B cell (primary cell): Measurements from ENCODE around the gene CADPS. TPM values are rescaled to one million over a fixed set of nuclear protein-coding genes. Genes with fewer than 3 reads are reported as not detected.

Experiments
- ATAC-seq: fragments of 200-7000 bp; cut with Tn5 transposase; one replicate; pipeline ENCODE4 v1.10.0; 2021; ENCODE audit warnings: low read depth, mild to moderate bottlenecking, moderate number of reproducible peaks, moderate library complexity
- CTCF ChIA-PET: fragments of 350-600 bp; sonication (Branson Sonifier 250); formaldehyde crosslinking; loops from one replicate; lab custom pipeline; 2021; ENCODE audit warnings: antibody characterized with exemption, inconsistent platforms; lab: Charles Lee
- POLR2A ChIA-PET: fragments of 350-600 bp; sonication (Branson Sonifier 250); formaldehyde crosslinking; loops from one replicate; lab custom pipeline; 2021; ENCODE audit warnings: antibody characterized with exemption; lab: Charles Lee
- DNase-seq: peaks from one replicate; pipeline ENCODE4 v3.0.0; 2013
- H2AFZ ChIP-seq: 2 replicates; pipeline ENCODE4 v1.6.1; 2012; ENCODE audit warnings: mild to moderate bottlenecking, low read depth, low read length; ENCODE audit not compliant: insufficient read depth, poor library complexity, severe bottlenecking
- H3K27ac ChIP-seq, 2 donors: 1 replicate in 1 of 2; 2 replicates in 1 of 2; pipeline ENCODE4 v1.5.1; 2012 to 2013; ENCODE audit warnings: low read length in 2 of 2, mild to moderate bottlenecking in 2 of 2, moderate library complexity in 1 of 2
- H3K27me3 ChIP-seq, 4 experiments: fragments of 200-600 bp in 1 of 4; sonication (generic) in 1 of 4; replicated peaks in 1 of 4; 1 replicate in 2 of 4; 2 replicates in 2 of 4; pipeline versions ENCODE4 v1.6.1 to v1.7.0; 2013 to 2016; ENCODE audit warnings: low read length in 3 of 4, mild to moderate bottlenecking in 2 of 4, mixed read lengths in 1 of 4, moderate library complexity in 1 of 4; ENCODE audit not compliant: insufficient read depth in 4 of 4, control insufficient read depth in 3 of 4; ENCODE audit errors: control extremely low read depth in 1 of 4
- H3K36me3 ChIP-seq, 2 experiments: replicated peaks in 1 of 2; 1 replicate in 1 of 2; 2 replicates in 1 of 2; pipeline versions ENCODE4 v1.6.1 to v1.7.1; 2013; ENCODE audit warnings: low read length in 1 of 2; ENCODE audit not compliant: insufficient read depth in 2 of 2, control insufficient read depth in 1 of 2; ENCODE audit errors: control extremely low read depth in 1 of 2, extremely low read depth in 1 of 2
- H3K4me1 ChIP-seq, 2 donors: fragments of 200-600 bp in 1 of 2; sonication (generic) in 1 of 2; 1 replicate in 1 of 2; 2 replicates in 1 of 2; pipeline versions ENCODE4 v1.5.1 to v1.6.1; 2013 to 2017; ENCODE audit warnings: low read length in 2 of 2; ENCODE audit not compliant: control insufficient read depth in 2 of 2, insufficient read depth in 2 of 2
- H3K4me2 ChIP-seq: replicated peaks from 2 replicates; pipeline ENCODE3; 2012; ENCODE audit warnings: mild to moderate bottlenecking, low read depth, low read length; ENCODE audit not compliant: poor library complexity, severe bottlenecking
- H3K4me3 ChIP-seq, 5 experiments: fragments of 200-600 bp in 1 of 5; sonication (generic) in 1 of 5; 1 replicate in 3 of 5; 2 replicates in 2 of 5; pipeline versions ENCODE4 v1.5.1 to v1.7.0; 2011 to 2016; ENCODE audit warnings: low read length in 4 of 5, mild to moderate bottlenecking in 4 of 5, low read depth in 2 of 5, control low read depth in 1 of 5, moderate library complexity in 1 of 5; ENCODE audit not compliant: insufficient read depth in 1 of 5; ENCODE audit errors: control extremely low read depth in 1 of 5, extremely low read depth in 1 of 5
- H3K79me2 ChIP-seq: fragments of 200-600 bp; sonication (generic); one replicate; pipeline ENCODE4 v1.6.0; 2016; ENCODE audit warnings: low read length; ENCODE audit not compliant: control insufficient read depth, insufficient read depth
- H3K9ac ChIP-seq: fragments of 200-600 bp; sonication (generic); 2 replicates; pipeline ENCODE4 v1.6.1; 2017; ENCODE audit warnings: mild to moderate bottlenecking, low read length, moderate library complexity
- H3K9me3 ChIP-seq, 3 donors: one replicate each; pipeline versions ENCODE4 v1.6.1 to v1.7.1; 2013; ENCODE audit warnings: low read length in 2 of 3; ENCODE audit not compliant: control insufficient read depth in 2 of 3, insufficient read depth in 1 of 3; ENCODE audit errors: control extremely low read depth in 1 of 3
- H4K20me1 ChIP-seq: 2 replicates; pipeline ENCODE4 v1.6.0; 2012; ENCODE audit warnings: mild to moderate bottlenecking, low read length; ENCODE audit not compliant: insufficient read depth, control insufficient read depth, poor library complexity, severe bottlenecking
- H3K27ac Mint-ChIP-seq: one replicate; pipeline ENCODE4 v1.8.0; 2021; ENCODE audit warnings: mixed read lengths
- H3K27me3 Mint-ChIP-seq: one replicate; pipeline ENCODE4 v1.8.0; 2021; ENCODE audit warnings: mixed read lengths
- H3K4me1 Mint-ChIP-seq: one replicate; pipeline ENCODE4 v1.8.0; 2021; ENCODE audit warnings: mixed read lengths
- H3K4me3 Mint-ChIP-seq: one replicate; pipeline ENCODE4 v1.8.0; 2021; ENCODE audit warnings: mixed read lengths
- H3K9me3 Mint-ChIP-seq: one replicate; pipeline ENCODE4 v1.8.0; 2022; ENCODE audit warnings: mixed read lengths; ENCODE audit not compliant: insufficient read depth
- EZH2 ChIP-seq: IDR thresholded peaks from 2 replicates; pipeline ENCODE4 v1.6.1; 2012; ENCODE audit warnings: borderline replicate concordance, low read depth, mild to moderate bottlenecking, moderate library complexity, low read length; ENCODE audit not compliant: insufficient read depth, poor library complexity, severe bottlenecking
- WGBS: methylation state at CpG from one replicate; pipeline ENCODE4 v1.1.5; 2013; ENCODE audit warnings: missing lambda C conversion rate; ENCODE audit not compliant: insufficient coverage; 5-methylcytosine and 5-hydroxymethylcytosine counted together
- intact Hi-C: fragments of 100-400 bp; cut with micrococcal nuclease; formaldehyde crosslinking; loops from one replicate; pipeline ENCODE4 v1.10.0; 2022
- polyA plus RNA-seq: library from polyadenylated mRNA; depleted of rRNA; stranded (reverse); fragments of >200 nt; gene quantifications from 2 replicates; pipeline ENCODE4 v1.2.3, GENCODE V29; 2012
- total RNA-seq, 2 donors: library from RNA; stranded (reverse); fragments of 120-200 nt in 1 of 2; gene quantifications; 1 replicate in 1 of 2; 2 replicates in 1 of 2; pipeline versions ENCODE4 v1.2.3 to v1.2.4, GENCODE V29; 2013 to 2022
- TF ChIP-seq, protein P1 (sequence below): fragments of 200-600 bp; IDR thresholded peaks from one replicate; pipeline ENCODE4 v1.8.0; 2022; ENCODE audit warnings: antibody characterized with exemption, mild to moderate bottlenecking

The CADPS gene
- total and polyA plus RNA-seq, 2 donors (not counting 1 experiment from before 2014, with no cell fraction given) = 0.16 to 0.22 TPM

GRCh38 chr3:62688050-62688449 lies 187.2 kb downstream of the CADPS start:
- Histone ChIP-seq H3K27ac (no peak overlapping the region), H3K79me2 (no peaks in the 10 kb centered on the region), H2AFZ (no peak overlapping the region), H3K36me3 (no peaks in the 10 kb centered on the region), H3K27me3 (no peaks in the 10 kb centered on the region), H3K4me2 (no peak overlapping the region), H3K4me1 (no peaks in the 10 kb centered on the region), H4K20me1 (no peaks in the 10 kb centered on the region), H3K9ac (no peak overlapping the region), H3K9me3 (peaks cover 0 to 1% (median 0%) of the 10 kb centered on the region in 3 donors), H3K4me3 (no peak overlapping the region)
- H3K4me1 Mint-ChIP-seq = no peaks in the 10 kb centered on the region
- no peaks in the 10 kb centered on the region for H3K27me3 Mint-ChIP-seq
- POLR2A ChIA-PET = no interaction called here
- ATAC-seq (no peak), DNase-seq (no peak)
- intact Hi-C loops = no loop called here
- WGBS = no CpG with 5 or more reads among the region's 2 CpGs
- H3K9me3 Mint-ChIP-seq = no peaks in the 10 kb centered on the region
- TF ChIP-seq, protein P1, sequence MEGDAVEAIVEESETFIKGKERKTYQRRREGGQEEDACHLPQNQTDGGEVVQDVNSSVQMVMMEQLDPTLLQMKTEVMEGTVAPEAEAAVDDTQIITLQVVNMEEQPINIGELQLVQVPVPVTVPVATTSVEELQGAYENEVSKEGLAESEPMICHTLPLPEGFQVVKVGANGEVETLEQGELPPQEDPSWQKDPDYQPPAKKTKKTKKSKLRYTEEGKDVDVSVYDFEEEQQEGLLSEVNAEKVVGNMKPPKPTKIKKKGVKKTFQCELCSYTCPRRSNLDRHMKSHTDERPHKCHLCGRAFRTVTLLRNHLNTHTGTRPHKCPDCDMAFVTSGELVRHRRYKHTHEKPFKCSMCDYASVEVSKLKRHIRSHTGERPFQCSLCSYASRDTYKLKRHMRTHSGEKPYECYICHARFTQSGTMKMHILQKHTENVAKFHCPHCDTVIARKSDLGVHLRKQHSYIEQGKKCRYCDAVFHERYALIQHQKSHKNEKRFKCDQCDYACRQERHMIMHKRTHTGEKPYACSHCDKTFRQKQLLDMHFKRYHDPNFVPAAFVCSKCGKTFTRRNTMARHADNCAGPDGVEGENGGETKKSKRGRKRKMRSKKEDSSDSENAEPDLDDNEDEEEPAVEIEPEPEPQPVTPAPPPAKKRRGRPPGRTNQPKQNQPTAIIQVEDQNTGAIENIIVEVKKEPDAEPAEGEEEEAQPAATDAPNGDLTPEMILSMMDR = no peak
- TF ChIP-seq EZH2 = no peak
- no peak overlapping the region for H3K4me3 Mint-ChIP-seq
- H3K27ac Mint-ChIP-seq = no peak overlapping the region
- CTCF ChIA-PET = no interaction called here

GRCh38 chr3:62686503-62687294 lies 188.5 kb downstream of the CADPS start:
- no peak overlapping the region for H3K4me3 ChIP-seq
- intact Hi-C loops = no loop called here
- no peaks in the 10 kb centered on the region for H3K36me3 ChIP-seq
- H3K27me3 ChIP-seq = no peaks in the 10 kb centered on the region
- POLR2A ChIA-PET = no interaction called here
- peaks cover 0 to 1% (median 0%) of the 10 kb centered on the region in 3 donors for H3K9me3 ChIP-seq
- Mint-ChIP-seq H3K4me3 (no peak overlapping the region), H3K27me3 (no peaks in the 10 kb centered on the region), H3K27ac (no peak overlapping the region), H3K4me1 (no peaks in the 10 kb centered on the region), H3K9me3 (no peaks in the 10 kb centered on the region)
- H3K4me1 ChIP-seq = no peaks in the 10 kb centered on the region
- CTCF ChIA-PET = no interaction called here
- H3K9ac ChIP-seq = no peak overlapping the region
- no peak overlapping the region for H3K27ac ChIP-seq
- ATAC-seq (no peak), DNase-seq (no peak)
- TF ChIP-seq EZH2 = no peak
- TF ChIP-seq, protein P1 = no peak
- no peaks in the 10 kb centered on the region for H3K79me2 ChIP-seq
- 42% methylated on average over 2 of the region's 4 CpGs for WGBS
- no peak overlapping the region for H3K4me2 ChIP-seq
- H4K20me1 ChIP-seq = no peaks in the 10 kb centered on the region
- H2AFZ ChIP-seq = no peak overlapping the region
